Adrenal gland (tissue), 5 donors: ENCODE measurements around the gene CDH2.

Experiments
- POLR2A ChIP-seq, 2 donors: fragments of 450-650 bp; IDR thresholded peaks; one replicate each; pipeline ENCODE4 v1.6.1; 2017; ENCODE audit warnings: antibody characterized with exemption in 2 of 2, mild to moderate bottlenecking in 2 of 2, moderate library complexity in 1 of 2
- TF ChIP-seq, protein P1 (sequence below), 6 experiments: fragments of 450-650 bp in 4 of 6; fragments of 200-600 bp in 2 of 6; sonication (generic) in 1 of 6; IDR thresholded peaks; 1 replicate in 5 of 6; 2 replicates in 1 of 6; pipeline versions ENCODE4 v1.5.1 to v1.8.0; 2016 to 2021; ENCODE audit warnings: antibody characterized with exemption in 6 of 6, mild to moderate bottlenecking in 2 of 6, moderate library complexity in 1 of 6
- donor health status: DM: no; HTN: no; CAD: no.

DNA sequence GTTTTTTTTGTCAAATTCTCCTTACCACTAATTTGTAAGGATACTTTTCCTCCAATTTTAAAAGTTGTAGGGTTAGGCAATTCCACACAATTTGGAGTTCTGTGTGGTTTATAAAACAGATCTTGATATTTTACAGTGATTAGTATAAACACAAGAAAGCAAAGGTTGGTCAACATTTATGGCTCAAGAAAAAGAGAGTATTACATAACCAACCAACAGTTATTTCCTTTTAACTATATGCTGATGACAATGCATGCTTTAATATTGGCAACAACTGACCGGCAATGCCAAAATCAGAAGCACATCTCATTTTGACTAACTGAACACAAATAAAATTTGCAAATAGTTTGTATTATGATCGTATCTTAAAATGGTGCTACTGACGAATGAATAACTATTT lies 137.2 kb downstream of the CDH2 start:
- TF ChIP-seq, protein P1, sequence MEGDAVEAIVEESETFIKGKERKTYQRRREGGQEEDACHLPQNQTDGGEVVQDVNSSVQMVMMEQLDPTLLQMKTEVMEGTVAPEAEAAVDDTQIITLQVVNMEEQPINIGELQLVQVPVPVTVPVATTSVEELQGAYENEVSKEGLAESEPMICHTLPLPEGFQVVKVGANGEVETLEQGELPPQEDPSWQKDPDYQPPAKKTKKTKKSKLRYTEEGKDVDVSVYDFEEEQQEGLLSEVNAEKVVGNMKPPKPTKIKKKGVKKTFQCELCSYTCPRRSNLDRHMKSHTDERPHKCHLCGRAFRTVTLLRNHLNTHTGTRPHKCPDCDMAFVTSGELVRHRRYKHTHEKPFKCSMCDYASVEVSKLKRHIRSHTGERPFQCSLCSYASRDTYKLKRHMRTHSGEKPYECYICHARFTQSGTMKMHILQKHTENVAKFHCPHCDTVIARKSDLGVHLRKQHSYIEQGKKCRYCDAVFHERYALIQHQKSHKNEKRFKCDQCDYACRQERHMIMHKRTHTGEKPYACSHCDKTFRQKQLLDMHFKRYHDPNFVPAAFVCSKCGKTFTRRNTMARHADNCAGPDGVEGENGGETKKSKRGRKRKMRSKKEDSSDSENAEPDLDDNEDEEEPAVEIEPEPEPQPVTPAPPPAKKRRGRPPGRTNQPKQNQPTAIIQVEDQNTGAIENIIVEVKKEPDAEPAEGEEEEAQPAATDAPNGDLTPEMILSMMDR (IDR thresholded peaks at IDR 0.05), result no peak
- no peak for TF ChIP-seq POLR2A (IDR thresholded peaks at IDR 0.05)
